WTC11 (cell line): ENCODE data around the gene FANCM. TPM values are rescaled to one million over a fixed set of nuclear protein-coding genes. Genes with fewer than 3 reads are reported as not detected.

Experiments
- CREM ChIP-seq: sonication (generic); formaldehyde crosslinking; IDR thresholded peaks from 2 replicates; pipeline ENCODE4 v1.8.1; 2022; ENCODE audit warnings: mild to moderate bottlenecking, missing genetic modification reagents, moderate library complexity
- ELF4 ChIP-seq: sonication (generic); formaldehyde crosslinking; IDR thresholded peaks from 2 replicates; pipeline ENCODE4 v1.8.1; 2022; ENCODE audit warnings: low read depth, mild to moderate bottlenecking, moderate library complexity, missing genetic modification reagents
- FOXK1 ChIP-seq: sonication (generic); formaldehyde crosslinking; IDR thresholded peaks from 2 replicates; pipeline ENCODE4 v1.8.0; 2022; ENCODE audit warnings: mild to moderate bottlenecking, moderate library complexity, missing genetic modification reagents
- GABPB1 ChIP-seq: sonication (generic); formaldehyde crosslinking; IDR thresholded peaks from 2 replicates; pipeline ENCODE4 v1.8.1; 2023; ENCODE audit warnings: mild to moderate bottlenecking, missing genetic modification reagents
- GRHL2 ChIP-seq: fragments of 250-450 bp; sonication (Bioruptor Pico); IDR thresholded peaks from 2 replicates; pipeline ENCODE4 v1.8.0; 2022; ENCODE audit warnings: mild to moderate bottlenecking, moderate library complexity; ENCODE audit not compliant: insufficient replicate concordance, severe bottlenecking
- GTF2I ChIP-seq: fragments of 250-450 bp; sonication (Bioruptor Pico); conservative IDR thresholded peaks from 2 replicates; pipeline ENCODE4 v1.4.0; 2021; ENCODE audit warnings: mild to moderate bottlenecking
- IRF2 ChIP-seq: sonication (generic); formaldehyde crosslinking; IDR thresholded peaks from 2 replicates; pipeline ENCODE4 v1.8.0; 2022; ENCODE audit warnings: low read depth, missing genetic modification reagents, borderline replicate concordance
- KAT7 ChIP-seq: sonication (generic); formaldehyde crosslinking; IDR thresholded peaks from 2 replicates; pipeline ENCODE4 v1.8.1; 2023; ENCODE audit warnings: missing genetic modification reagents, mild to moderate bottlenecking, borderline replicate concordance
- NFYB ChIP-seq: sonication (generic); formaldehyde crosslinking; conservative IDR thresholded peaks from 2 replicates; pipeline ENCODE4 v1.8.0; 2022; ENCODE audit warnings: low read depth, missing genetic modification reagents
- NR3C1 ChIP-seq: sonication (generic); formaldehyde crosslinking; conservative IDR thresholded peaks from 2 replicates; pipeline ENCODE4 v1.8.1; 2023; ENCODE audit warnings: low read depth, mild to moderate bottlenecking, missing genetic modification reagents
- RELA ChIP-seq: sonication (generic); formaldehyde crosslinking; IDR thresholded peaks from 2 replicates; pipeline ENCODE4 v1.8.1; 2022; ENCODE audit warnings: missing genetic modification reagents, mild to moderate bottlenecking, borderline replicate concordance
- SP1 ChIP-seq: sonication (generic); formaldehyde crosslinking; conservative IDR thresholded peaks from 2 replicates; pipeline ENCODE4 v1.8.1; 2022; ENCODE audit warnings: missing genetic modification reagents
- ZNF138 ChIP-seq: sonication (generic); formaldehyde crosslinking; conservative IDR thresholded peaks from 2 replicates; pipeline ENCODE4 v1.8.1; 2022; ENCODE audit warnings: mild to moderate bottlenecking, moderate library complexity, missing genetic modification reagents
- ZNF232 ChIP-seq: sonication (generic); formaldehyde crosslinking; IDR thresholded peaks from 2 replicates; pipeline ENCODE4 v1.8.0; 2022; ENCODE audit warnings: mild to moderate bottlenecking, missing genetic modification reagents
- ZNF317 ChIP-seq: sonication (generic); formaldehyde crosslinking; IDR thresholded peaks from 2 replicates; pipeline ENCODE4 v1.8.1; 2023; ENCODE audit warnings: low read depth, mild to moderate bottlenecking, moderate library complexity, missing genetic modification reagents, borderline replicate concordance
- ZNF423 ChIP-seq: fragments of 250-450 bp; sonication (Bioruptor Pico); IDR thresholded peaks from 2 replicates; pipeline ENCODE4 v2.1.2; 2022; ENCODE audit warnings: mild to moderate bottlenecking, moderate library complexity
- total RNA-seq: library from RNA; stranded (reverse); gene quantifications from 3 replicates; pipeline ENCODE4 v1.2.3, GENCODE V29; 2021
- TF ChIP-seq, protein P1 (sequence below): fragments of 250-450 bp; sonication (Bioruptor Pico); IDR thresholded peaks from 2 replicates; pipeline ENCODE4 v1.9.0; 2021; ENCODE audit warnings: mild to moderate bottlenecking, borderline replicate concordance
- TF ChIP-seq, protein P2 (sequence below): sonication (generic); formaldehyde crosslinking; IDR thresholded peaks from 2 replicates; pipeline ENCODE4 v1.8.1; 2023; ENCODE audit warnings: mild to moderate bottlenecking, missing genetic modification reagents
- TF ChIP-seq, protein P3 (sequence below): sonication (generic); formaldehyde crosslinking; IDR thresholded peaks from 2 replicates; pipeline ENCODE4 v1.8.1; 2023; ENCODE audit warnings: mild to moderate bottlenecking, moderate library complexity, missing genetic modification reagents
- TF ChIP-seq, protein P4 (sequence below): sonication (generic); formaldehyde crosslinking; conservative IDR thresholded peaks from 2 replicates; pipeline ENCODE4 v1.8.1; 2022; ENCODE audit warnings: mild to moderate bottlenecking, missing genetic modification reagents
- TF ChIP-seq, protein P5 (sequence below): sonication (generic); formaldehyde crosslinking; IDR thresholded peaks from 2 replicates; pipeline ENCODE4 v1.8.0; 2022; ENCODE audit warnings: mild to moderate bottlenecking, missing genetic modification reagents
- TF ChIP-seq, protein P6 (sequence below): sonication (generic); formaldehyde crosslinking; IDR thresholded peaks from 2 replicates; pipeline ENCODE4 v1.8.1; 2022; ENCODE audit warnings: mild to moderate bottlenecking, missing genetic modification reagents, moderate library complexity, borderline replicate concordance
- TF ChIP-seq, protein P7 (sequence below): sonication (generic); formaldehyde crosslinking; IDR thresholded peaks from 2 replicates; pipeline ENCODE4 v1.8.1; 2023; ENCODE audit warnings: mild to moderate bottlenecking, missing genetic modification reagents, borderline replicate concordance

The FANCM gene
- total RNA-seq, 1 experiment from 2014 or later: 12.9 TPM

DNA sequence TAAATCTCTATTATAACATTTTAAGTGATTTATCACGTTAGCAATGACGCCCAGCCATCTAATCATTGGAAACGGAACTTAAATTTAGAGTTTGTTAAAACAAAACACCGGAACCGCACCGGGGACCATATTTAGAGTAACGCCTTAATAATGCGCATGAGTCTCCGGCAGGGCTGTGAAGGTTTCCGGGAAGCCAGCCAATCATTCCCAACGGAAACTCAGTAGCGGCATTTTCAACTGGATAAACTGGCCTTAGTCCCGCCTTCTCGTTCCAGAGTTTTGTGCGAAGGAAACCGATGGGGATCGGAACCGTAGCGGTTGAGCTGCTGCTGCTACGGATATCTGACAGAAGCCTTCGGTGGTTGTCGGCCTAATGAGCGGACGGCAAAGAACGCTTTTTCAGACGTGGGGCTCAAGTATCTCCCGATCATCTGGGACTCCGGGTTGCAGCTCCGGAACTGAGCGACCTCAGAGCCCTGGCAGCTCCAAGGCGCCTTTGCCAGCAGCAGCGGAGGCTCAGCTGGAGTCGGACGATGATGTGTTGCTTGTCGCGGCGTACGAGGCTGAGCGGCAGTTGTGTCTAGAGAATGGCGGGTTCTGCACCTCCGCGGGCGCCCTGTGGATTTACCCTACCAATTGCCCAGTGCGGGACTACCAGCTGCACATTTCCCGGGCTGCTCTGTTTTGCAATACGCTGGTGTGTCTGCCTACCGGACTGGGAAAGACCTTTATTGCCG, at the start of gene FANCM (continued):
- TF ChIP-seq, protein P1, sequence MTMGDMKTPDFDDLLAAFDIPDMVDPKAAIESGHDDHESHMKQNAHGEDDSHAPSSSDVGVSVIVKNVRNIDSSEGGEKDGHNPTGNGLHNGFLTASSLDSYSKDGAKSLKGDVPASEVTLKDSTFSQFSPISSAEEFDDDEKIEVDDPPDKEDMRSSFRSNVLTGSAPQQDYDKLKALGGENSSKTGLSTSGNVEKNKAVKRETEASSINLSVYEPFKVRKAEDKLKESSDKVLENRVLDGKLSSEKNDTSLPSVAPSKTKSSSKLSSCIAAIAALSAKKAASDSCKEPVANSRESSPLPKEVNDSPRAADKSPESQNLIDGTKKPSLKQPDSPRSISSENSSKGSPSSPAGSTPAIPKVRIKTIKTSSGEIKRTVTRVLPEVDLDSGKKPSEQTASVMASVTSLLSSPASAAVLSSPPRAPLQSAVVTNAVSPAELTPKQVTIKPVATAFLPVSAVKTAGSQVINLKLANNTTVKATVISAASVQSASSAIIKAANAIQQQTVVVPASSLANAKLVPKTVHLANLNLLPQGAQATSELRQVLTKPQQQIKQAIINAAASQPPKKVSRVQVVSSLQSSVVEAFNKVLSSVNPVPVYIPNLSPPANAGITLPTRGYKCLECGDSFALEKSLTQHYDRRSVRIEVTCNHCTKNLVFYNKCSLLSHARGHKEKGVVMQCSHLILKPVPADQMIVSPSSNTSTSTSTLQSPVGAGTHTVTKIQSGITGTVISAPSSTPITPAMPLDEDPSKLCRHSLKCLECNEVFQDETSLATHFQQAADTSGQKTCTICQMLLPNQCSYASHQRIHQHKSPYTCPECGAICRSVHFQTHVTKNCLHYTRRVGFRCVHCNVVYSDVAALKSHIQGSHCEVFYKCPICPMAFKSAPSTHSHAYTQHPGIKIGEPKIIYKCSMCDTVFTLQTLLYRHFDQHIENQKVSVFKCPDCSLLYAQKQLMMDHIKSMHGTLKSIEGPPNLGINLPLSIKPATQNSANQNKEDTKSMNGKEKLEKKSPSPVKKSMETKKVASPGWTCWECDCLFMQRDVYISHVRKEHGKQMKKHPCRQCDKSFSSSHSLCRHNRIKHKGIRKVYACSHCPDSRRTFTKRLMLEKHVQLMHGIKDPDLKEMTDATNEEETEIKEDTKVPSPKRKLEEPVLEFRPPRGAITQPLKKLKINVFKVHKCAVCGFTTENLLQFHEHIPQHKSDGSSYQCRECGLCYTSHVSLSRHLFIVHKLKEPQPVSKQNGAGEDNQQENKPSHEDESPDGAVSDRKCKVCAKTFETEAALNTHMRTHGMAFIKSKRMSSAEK (CRISPR knock-in tag): no peak
- no peak; the same call in 1 of the 2 replicates for TF ChIP-seq FOXK1 (CRISPR knock-in tag)
- no peak for TF ChIP-seq NR3C1 (CRISPR knock-in tag)
- TF ChIP-seq, protein P2, sequence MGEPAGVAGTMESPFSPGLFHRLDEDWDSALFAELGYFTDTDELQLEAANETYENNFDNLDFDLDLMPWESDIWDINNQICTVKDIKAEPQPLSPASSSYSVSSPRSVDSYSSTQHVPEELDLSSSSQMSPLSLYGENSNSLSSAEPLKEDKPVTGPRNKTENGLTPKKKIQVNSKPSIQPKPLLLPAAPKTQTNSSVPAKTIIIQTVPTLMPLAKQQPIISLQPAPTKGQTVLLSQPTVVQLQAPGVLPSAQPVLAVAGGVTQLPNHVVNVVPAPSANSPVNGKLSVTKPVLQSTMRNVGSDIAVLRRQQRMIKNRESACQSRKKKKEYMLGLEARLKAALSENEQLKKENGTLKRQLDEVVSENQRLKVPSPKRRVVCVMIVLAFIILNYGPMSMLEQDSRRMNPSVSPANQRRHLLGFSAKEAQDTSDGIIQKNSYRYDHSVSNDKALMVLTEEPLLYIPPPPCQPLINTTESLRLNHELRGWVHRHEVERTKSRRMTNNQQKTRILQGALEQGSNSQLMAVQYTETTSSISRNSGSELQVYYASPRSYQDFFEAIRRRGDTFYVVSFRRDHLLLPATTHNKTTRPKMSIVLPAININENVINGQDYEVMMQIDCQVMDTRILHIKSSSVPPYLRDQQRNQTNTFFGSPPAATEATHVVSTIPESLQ (CRISPR knock-in tag): no peak
- TF ChIP-seq CREM (CRISPR knock-in tag): no peak
- TF ChIP-seq NFYB (CRISPR knock-in tag): peak; percentile 82
- TF ChIP-seq, protein P3, sequence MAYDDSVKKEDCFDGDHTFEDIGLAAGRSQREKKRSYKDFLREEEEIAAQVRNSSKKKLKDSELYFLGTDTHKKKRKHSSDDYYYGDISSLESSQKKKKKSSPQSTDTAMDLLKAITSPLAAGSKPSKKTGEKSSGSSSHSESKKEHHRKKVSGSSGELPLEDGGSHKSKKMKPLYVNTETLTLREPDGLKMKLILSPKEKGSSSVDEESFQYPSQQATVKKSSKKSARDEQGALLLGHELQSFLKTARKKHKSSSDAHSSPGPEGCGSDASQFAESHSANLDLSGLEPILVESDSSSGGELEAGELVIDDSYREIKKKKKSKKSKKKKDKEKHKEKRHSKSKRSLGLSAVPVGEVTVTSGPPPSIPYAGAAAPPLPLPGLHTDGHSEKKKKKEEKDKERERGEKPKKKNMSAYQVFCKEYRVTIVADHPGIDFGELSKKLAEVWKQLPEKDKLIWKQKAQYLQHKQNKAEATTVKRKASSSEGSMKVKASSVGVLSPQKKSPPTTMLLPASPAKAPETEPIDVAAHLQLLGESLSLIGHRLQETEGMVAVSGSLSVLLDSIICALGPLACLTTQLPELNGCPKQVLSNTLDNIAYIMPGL (CRISPR knock-in tag): no peak; the same call in 1 of the 2 replicates
- TF ChIP-seq ZNF423 (CRISPR knock-in tag): no peak
- no peak for TF ChIP-seq RELA (CRISPR knock-in tag)
- TF ChIP-seq, protein P4, sequence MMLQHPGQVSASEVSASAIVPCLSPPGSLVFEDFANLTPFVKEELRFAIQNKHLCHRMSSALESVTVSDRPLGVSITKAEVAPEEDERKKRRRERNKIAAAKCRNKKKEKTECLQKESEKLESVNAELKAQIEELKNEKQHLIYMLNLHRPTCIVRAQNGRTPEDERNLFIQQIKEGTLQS: no peak
- TF ChIP-seq ELF4: no peak
- TF ChIP-seq ZNF317: no peak
- TF ChIP-seq, protein P5, sequence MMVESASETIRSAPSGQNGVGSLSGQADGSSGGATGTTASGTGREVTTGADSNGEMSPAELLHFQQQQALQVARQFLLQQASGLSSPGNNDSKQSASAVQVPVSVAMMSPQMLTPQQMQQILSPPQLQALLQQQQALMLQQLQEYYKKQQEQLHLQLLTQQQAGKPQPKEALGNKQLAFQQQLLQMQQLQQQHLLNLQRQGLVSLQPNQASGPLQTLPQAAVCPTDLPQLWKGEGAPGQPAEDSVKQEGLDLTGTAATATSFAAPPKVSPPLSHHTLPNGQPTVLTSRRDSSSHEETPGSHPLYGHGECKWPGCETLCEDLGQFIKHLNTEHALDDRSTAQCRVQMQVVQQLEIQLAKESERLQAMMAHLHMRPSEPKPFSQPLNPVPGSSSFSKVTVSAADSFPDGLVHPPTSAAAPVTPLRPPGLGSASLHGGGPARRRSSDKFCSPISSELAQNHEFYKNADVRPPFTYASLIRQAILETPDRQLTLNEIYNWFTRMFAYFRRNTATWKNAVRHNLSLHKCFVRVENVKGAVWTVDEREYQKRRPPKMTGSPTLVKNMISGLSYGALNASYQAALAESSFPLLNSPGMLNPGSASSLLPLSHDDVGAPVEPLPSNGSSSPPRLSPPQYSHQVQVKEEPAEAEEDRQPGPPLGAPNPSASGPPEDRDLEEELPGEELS (CRISPR knock-in tag): 0 out of 2 replicates have a peak, but pooled peaks have one; percentile 45
- no peak for TF ChIP-seq IRF2 (CRISPR knock-in tag)
- peak; percentile 83 for TF ChIP-seq GABPB1 (CRISPR knock-in tag)
- TF ChIP-seq KAT7 (CRISPR knock-in tag): no peak
- TF ChIP-seq, protein P6, sequence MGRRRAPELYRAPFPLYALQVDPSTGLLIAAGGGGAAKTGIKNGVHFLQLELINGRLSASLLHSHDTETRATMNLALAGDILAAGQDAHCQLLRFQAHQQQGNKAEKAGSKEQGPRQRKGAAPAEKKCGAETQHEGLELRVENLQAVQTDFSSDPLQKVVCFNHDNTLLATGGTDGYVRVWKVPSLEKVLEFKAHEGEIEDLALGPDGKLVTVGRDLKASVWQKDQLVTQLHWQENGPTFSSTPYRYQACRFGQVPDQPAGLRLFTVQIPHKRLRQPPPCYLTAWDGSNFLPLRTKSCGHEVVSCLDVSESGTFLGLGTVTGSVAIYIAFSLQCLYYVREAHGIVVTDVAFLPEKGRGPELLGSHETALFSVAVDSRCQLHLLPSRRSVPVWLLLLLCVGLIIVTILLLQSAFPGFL (CRISPR knock-in tag): peak; percentile 41; the same call in 1 of the 2 replicates
- no peak for TF ChIP-seq ZNF138 (CRISPR knock-in tag)
- no peak for TF ChIP-seq GRHL2
- TF ChIP-seq ZNF232 (CRISPR knock-in tag): no peak
- TF ChIP-seq SP1: peak; percentile 26; the same call in 1 of the 2 replicates
- TF ChIP-seq GTF2I (CRISPR knock-in tag): no peak
- TF ChIP-seq, protein P7, sequence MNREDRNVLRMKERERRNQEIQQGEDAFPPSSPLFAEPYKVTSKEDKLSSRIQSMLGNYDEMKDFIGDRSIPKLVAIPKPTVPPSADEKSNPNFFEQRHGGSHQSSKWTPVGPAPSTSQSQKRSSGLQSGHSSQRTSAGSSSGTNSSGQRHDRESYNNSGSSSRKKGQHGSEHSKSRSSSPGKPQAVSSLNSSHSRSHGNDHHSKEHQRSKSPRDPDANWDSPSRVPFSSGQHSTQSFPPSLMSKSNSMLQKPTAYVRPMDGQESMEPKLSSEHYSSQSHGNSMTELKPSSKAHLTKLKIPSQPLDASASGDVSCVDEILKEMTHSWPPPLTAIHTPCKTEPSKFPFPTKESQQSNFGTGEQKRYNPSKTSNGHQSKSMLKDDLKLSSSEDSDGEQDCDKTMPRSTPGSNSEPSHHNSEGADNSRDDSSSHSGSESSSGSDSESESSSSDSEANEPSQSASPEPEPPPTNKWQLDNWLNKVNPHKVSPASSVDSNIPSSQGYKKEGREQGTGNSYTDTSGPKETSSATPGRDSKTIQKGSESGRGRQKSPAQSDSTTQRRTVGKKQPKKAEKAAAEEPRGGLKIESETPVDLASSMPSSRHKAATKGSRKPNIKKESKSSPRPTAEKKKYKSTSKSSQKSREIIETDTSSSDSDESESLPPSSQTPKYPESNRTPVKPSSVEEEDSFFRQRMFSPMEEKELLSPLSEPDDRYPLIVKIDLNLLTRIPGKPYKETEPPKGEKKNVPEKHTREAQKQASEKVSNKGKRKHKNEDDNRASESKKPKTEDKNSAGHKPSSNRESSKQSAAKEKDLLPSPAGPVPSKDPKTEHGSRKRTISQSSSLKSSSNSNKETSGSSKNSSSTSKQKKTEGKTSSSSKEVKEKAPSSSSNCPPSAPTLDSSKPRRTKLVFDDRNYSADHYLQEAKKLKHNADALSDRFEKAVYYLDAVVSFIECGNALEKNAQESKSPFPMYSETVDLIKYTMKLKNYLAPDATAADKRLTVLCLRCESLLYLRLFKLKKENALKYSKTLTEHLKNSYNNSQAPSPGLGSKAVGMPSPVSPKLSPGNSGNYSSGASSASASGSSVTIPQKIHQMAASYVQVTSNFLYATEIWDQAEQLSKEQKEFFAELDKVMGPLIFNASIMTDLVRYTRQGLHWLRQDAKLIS: no peak
